Measurements from ENCODE around the gene RGS17.

Gene RGS17

DNA sequence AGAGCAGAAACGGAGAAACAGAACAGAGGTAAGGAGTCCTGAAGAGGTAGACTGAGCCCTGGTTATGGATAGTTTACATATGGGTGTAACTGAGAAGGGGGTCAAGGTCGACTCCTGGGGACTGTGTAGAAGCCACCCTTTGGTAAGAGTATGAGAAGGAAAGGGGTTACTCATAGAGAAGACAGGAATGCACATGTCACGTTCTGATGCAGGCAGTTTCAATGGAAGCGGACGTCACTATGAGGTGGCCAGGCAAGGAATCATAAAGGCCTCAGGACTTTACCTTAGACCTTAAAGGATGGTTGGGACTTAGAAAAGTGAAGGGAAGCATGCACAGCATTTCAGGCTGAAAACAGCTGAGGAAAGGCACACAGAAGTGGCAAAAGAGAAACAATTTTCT lies 25.1 kb downstream of the RGS17 start:
- DNase-seq (ENCODE audit: low spot score in 2 of 2) (no peak), ATAC-seq (ENCODE audit: low read depth) (no peak)
- no peaks in the 10 kb centered on the region for H3K36me3 Mint-ChIP-seq
- H3K27me3 Mint-ChIP-seq, result peaks cover 7% of the 10 kb centered on the region
- no peak overlapping the region for H3K4me3 Mint-ChIP-seq
- H3K9me3 Mint-ChIP-seq, result no peaks in the 10 kb centered on the region
- no peaks in the 10 kb centered on the region for H3K4me1 Mint-ChIP-seq
- H3K27ac Mint-ChIP-seq, result no peak overlapping the region

DNA sequence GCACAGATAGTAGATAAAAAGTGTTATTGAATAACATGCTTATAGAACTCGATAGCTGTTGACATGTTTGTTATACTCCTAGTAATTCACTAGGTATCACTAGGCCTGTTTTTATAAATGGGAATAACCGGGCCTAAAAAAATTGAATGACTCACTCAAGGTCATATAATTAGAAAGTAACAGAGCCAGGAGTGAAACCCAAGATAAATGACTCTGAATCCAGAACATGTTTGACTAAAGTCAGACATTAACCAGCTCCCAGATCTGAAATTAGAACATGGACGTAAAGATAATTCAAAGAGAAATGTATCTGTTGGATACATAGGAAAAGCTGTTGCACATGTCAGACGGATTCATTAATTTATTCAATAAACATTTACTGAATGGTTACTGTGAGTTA lies 26.9 kb downstream of the RGS17 start:
- Mint-ChIP-seq H3K4me1 (no peaks in the 10 kb centered on the region), H3K4me3 (no peak overlapping the region), H3K9me3 (no peaks in the 10 kb centered on the region), H3K36me3 (no peaks in the 10 kb centered on the region), H3K27me3 (peaks cover 7% of the 10 kb centered on the region), H3K27ac (no peak overlapping the region)
- no peak for DNase-seq (ENCODE audit: low spot score in 2 of 2)
- no peak for ATAC-seq (ENCODE audit: low read depth)

DNA sequence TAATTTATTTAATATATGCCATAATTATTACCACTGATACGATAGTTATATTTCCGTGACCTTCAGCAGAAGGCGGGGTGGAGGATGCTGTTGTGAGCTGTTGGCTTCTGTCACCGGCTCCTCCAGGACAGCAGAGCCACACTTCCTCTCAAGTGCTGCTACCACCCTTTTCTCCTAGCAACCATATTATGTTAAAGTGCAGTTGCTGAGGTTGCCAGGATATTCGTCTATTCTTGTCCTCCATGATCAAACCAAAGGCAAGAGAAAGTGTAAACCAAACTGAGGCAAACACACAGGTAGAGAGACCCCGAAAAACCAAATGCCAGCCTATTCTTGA lies 27.8 kb downstream of the RGS17 start:
- Mint-ChIP-seq H3K4me3 (no peak overlapping the region), H3K4me1 (no peaks in the 10 kb centered on the region), H3K27me3 (peaks cover 5% of the 10 kb centered on the region), H3K9me3 (no peaks in the 10 kb centered on the region), H3K36me3 (no peaks in the 10 kb centered on the region), H3K27ac (no peak overlapping the region)
- no peak for ATAC-seq (ENCODE audit: low read depth)
- no peak for DNase-seq (ENCODE audit: low spot score in 2 of 2)

DNA sequence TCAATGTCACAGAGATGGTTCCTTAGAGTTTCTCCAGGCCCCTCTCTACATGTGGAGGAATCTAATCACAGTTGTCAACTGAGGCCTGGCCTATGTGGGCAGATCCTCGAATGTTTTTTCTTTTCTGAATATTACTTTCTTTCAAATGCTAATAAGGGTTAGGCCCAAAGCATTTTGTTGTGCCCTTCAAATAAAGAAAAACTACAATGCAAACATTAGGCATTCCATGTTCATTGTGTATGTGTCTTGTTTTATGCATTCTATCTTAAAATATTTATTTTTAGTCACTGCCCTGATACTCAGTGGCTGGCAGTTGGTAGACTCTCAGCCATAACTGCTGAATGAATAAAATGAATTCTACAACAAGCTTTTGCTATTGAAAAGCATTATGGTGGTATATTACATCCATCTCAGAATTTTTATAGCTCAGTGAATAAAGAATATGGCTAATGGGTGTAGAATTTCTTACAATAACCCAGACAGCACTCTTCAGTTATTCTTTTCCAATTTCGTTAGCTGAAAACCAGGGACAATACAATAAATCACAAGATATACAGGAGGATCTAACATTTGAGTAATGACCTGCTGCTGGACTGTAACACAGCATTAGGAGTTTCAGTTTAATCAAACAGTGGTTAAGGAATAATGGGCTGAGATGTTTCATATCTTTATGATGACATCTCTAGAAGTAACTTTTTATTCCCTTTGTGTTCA lies 28.3 kb downstream of the RGS17 start:
- Mint-ChIP-seq H3K9me3 (no peaks in the 10 kb centered on the region), H3K27me3 (peaks cover 5% of the 10 kb centered on the region), H3K36me3 (no peaks in the 10 kb centered on the region), H3K27ac (no peak overlapping the region), H3K4me3 (no peak overlapping the region), H3K4me1 (no peaks in the 10 kb centered on the region)
- no peak for DNase-seq (ENCODE audit: low spot score in 2 of 2)
- no peak for ATAC-seq (ENCODE audit: low read depth)

DNA sequence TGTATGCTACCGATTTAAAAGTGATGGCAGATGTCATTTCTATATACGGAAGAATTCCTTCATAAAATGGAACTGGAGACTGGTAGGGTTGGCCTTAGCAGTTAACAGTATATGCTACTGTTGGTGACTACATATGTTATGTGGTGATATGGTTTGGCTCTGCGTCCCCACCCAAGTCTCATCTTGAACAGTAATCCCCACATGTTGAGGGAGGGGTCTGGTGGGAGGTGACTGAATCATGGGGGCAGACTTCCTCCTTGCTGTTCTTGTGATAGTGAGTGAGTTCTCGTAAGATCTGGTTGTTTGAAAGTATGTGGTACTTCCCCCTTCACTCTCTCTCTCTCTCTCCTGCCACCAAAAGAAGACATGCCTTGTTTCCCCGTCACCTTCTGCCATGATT lies 29.6 kb downstream of the RGS17 start:
- H3K27me3 Mint-ChIP-seq, result peaks cover 6% of the 10 kb centered on the region
- no peak overlapping the region for H3K4me3 Mint-ChIP-seq
- ATAC-seq (ENCODE audit: low read depth) (no peak), DNase-seq (ENCODE audit: low spot score in 2 of 2) (no peak)
- H3K27ac Mint-ChIP-seq, result no peak overlapping the region
- no peaks in the 10 kb centered on the region for H3K9me3 Mint-ChIP-seq
- no peaks in the 10 kb centered on the region for H3K4me1 Mint-ChIP-seq
- H3K36me3 Mint-ChIP-seq, result no peaks in the 10 kb centered on the region

DNA sequence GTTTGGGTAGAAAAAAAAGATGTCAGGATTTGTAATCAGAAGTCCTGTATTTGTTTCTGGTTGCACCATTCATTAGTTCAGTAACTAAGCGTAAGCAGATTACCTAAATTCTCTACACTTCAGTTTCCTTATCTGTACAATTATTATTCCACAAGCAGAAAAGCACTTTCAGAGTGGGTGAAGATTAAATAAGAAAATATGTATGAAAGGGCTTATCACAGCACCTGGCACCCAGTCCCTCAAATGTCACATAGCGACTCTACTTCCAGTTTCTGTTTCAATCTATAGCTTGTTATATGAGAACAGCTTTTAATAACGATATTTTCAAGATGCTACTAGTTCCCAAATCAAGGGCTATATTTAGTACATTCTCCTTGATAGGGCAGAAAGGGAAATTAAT lies 31.4 kb downstream of the RGS17 start:
- H3K27ac Mint-ChIP-seq, result no peak overlapping the region
- H3K27me3 Mint-ChIP-seq, result peaks cover 2% of the 10 kb centered on the region
- no peaks in the 10 kb centered on the region for H3K4me1 Mint-ChIP-seq
- no peak overlapping the region for H3K4me3 Mint-ChIP-seq
- ATAC-seq (ENCODE audit: low read depth) (no peak), DNase-seq (ENCODE audit: low spot score in 2 of 2) (no peak)
- no peaks in the 10 kb centered on the region for H3K9me3 Mint-ChIP-seq
- no peaks in the 10 kb centered on the region for H3K36me3 Mint-ChIP-seq

DNA sequence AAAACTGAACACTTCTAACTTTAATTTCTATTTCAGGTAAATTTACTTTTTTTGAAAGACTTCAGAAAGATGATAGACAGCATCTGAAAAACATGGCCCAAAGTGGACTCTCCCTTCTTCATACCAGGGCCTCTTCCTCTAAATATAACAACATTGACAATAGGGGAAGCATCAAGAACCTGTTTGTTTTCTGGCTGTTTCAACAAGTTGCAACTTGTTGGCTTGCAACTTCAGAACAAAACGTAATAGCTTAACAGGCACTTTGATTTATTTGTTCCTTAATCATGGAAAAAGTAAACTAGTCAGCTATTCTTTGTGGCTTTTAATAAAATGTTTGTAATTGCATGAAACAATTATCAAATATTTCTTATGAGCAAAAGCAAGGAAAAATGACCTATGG lies 34.3 kb downstream of the RGS17 start:
- Mint-ChIP-seq H3K4me1 (no peaks in the 10 kb centered on the region), H3K4me3 (no peak overlapping the region), H3K27me3 (peaks cover 6% of the 10 kb centered on the region), H3K27ac (no peak overlapping the region), H3K9me3 (no peaks in the 10 kb centered on the region), H3K36me3 (no peaks in the 10 kb centered on the region)
- ATAC-seq (ENCODE audit: low read depth), result no peak
- no peak for DNase-seq (ENCODE audit: low spot score in 2 of 2)

DNA sequence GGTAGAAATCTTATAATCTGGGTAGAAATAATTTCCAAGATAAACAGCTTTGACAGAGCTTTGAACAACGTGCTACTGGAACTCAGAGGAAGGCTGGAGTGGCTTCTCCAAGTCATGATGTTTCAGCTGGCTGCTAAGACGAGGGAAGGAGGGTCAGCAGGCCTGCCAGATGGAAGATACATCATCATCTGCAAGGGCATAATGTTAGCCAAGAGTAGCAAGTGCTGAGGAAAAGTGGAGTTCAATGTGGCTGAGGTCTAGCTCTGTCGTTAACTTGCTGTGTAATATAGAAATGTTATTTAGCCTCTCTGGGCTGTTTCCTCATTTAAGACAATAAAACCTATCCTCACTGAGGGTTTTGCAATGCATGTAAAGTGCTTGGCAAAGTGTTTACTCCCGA lies 35.1 kb downstream of the RGS17 start:
- Mint-ChIP-seq H3K27ac (no peak overlapping the region), H3K4me1 (no peaks in the 10 kb centered on the region), H3K36me3 (no peaks in the 10 kb centered on the region), H3K4me3 (no peak overlapping the region), H3K27me3 (peaks cover 6% of the 10 kb centered on the region), H3K9me3 (no peaks in the 10 kb centered on the region)
- DNase-seq (ENCODE audit: low spot score in 2 of 2), result no peak
- no peak for ATAC-seq (ENCODE audit: low read depth)

DNA sequence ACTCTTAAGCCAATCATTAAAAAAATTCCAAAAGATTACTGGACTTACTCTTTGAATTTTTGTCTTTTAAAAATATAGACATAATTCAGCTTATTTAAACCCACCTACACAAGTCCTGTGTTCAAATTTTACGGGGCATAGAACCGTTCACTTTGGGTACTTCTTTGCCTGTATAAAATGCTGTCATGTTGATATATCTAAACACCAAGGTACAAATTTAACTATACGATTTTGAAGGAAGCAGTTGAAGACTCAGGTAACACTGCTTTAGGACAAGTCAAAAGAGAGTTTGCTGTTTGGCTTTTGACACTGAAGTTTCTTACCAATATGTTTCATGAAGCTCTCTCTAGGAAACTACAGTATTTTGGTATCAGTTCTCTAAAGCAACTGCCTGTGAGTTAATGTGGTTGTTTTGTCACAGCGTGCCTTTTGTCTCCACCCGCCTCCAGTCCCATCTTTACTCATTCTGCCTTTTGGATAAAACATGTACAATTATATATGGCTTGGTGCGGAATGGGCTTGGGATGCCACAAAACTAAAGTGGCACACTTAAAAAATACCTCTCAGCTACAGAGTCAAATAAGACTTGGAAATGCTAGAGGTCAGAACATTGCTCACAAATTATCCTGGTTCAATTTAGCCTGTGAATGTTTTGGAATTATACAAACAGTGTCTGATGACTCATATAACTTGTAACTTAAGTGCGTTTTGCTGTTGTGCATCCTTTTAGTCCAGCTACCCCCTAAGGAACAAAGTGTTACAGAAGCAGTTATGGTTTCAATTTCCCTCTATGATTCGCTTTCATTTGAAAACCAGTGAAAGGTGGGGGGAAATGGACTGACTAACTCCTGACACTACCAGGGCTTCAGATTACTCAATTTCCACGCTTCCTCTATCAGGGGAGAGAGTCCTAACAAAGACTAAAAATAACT lies 38.7 kb downstream of the RGS17 start:
- Mint-ChIP-seq H3K4me3 (no peak overlapping the region), H3K9me3 (no peaks in the 10 kb centered on the region), H3K36me3 (no peaks in the 10 kb centered on the region), H3K27me3 (peaks cover 3% of the 10 kb centered on the region), H3K27ac (no peak overlapping the region), H3K4me1 (no peaks in the 10 kb centered on the region)
- no peak for DNase-seq (ENCODE audit: low spot score in 2 of 2)
- no peak for ATAC-seq (ENCODE audit: low read depth)

DNA sequence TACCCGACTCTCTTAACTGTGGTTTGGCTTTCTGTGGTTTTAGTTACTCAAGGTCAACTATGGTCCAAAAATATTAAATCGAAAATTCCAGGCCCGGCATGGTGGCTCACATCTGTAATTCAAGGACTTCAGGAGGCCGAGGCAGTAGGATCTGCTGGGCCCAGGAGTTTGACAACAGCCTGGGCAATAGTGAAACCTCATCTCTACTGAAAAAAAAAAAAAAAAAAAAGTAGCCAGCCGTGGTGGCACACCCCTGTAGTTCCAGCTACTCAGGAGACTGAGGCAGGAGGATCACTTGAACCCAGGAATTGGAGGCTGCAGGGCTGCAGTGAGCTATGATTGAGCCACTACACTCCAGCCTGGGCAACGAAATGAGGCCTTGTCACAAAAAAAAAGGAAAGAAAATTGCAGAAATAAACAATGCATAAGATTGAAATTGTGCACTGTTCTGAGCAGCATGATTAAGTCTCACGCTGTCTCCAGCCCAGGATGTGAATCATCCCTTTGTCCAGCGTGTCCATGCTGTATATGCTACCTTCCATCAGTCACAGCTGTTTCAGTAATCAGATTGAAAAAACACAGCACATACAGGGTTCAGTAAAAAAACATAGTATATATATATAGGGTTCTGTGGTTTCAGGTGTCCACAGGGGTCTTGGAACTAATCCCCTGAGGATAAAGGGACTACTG lies 40.7 kb downstream of the RGS17 start:
- no peaks in the 10 kb centered on the region for H3K9me3 Mint-ChIP-seq
- DNase-seq (ENCODE audit: low spot score in 2 of 2) (no peak), ATAC-seq (ENCODE audit: low read depth) (no peak)
- H3K27ac Mint-ChIP-seq, result no peak overlapping the region
- H3K27me3 Mint-ChIP-seq, result peaks cover 3% of the 10 kb centered on the region
- H3K4me3 Mint-ChIP-seq, result no peak overlapping the region
- no peaks in the 10 kb centered on the region for H3K36me3 Mint-ChIP-seq
- no peaks in the 10 kb centered on the region for H3K4me1 Mint-ChIP-seq

DNA sequence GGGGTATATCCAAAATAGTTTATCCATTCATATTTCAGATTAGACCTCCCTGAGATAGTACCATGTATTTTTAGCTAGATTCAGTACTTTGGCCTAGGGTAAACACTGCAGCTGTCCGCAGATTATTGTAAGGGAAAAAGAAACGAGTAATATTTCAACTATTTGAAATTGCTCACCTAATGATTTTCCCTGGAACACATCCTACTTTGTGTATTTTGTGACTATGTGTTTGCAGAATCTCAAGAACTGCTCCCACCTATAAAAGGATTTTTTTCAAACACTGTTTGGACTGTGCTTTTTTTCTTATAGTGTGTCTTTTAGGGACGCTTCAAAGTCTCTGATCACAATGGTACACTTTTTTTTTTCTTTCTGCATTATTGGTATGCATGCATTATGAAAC lies 42.3 kb downstream of the RGS17 start:
- peaks cover 5% of the 10 kb centered on the region for H3K27me3 Mint-ChIP-seq
- DNase-seq (ENCODE audit: low spot score in 2 of 2) (no peak), ATAC-seq (ENCODE audit: low read depth) (no peak)
- H3K4me3 Mint-ChIP-seq, result no peak overlapping the region
- no peaks in the 10 kb centered on the region for H3K4me1 Mint-ChIP-seq
- no peak overlapping the region for H3K27ac Mint-ChIP-seq
- no peaks in the 10 kb centered on the region for H3K9me3 Mint-ChIP-seq
- H3K36me3 Mint-ChIP-seq, result no peaks in the 10 kb centered on the region

DNA sequence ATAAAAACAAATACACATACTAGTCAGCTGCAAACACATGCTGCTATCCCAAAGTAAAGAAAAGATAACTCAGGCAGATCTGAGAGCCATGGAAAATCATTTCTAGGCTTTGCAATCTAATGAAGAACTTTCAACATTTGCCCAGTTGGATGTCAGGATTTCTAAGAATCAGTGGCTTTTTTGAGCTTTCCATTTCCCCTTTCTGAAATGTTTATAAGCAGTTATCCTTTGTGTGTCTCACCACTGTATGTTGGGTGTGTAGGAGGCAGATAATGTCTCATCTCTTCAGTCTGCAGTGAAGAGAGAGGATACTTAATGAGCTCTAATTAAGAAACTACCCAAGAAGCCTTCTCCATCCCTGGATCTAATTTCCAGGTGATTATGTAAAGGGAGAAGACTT lies 43.6 kb downstream of the RGS17 start:
- ATAC-seq (ENCODE audit: low read depth), result no peak
- Mint-ChIP-seq H3K27me3 (peaks cover 2% of the 10 kb centered on the region), H3K9me3 (no peaks in the 10 kb centered on the region), H3K36me3 (no peaks in the 10 kb centered on the region), H3K27ac (no peak overlapping the region), H3K4me3 (no peak overlapping the region), H3K4me1 (no peaks in the 10 kb centered on the region)
- DNase-seq (ENCODE audit: low spot score in 2 of 2), result no peak

DNA sequence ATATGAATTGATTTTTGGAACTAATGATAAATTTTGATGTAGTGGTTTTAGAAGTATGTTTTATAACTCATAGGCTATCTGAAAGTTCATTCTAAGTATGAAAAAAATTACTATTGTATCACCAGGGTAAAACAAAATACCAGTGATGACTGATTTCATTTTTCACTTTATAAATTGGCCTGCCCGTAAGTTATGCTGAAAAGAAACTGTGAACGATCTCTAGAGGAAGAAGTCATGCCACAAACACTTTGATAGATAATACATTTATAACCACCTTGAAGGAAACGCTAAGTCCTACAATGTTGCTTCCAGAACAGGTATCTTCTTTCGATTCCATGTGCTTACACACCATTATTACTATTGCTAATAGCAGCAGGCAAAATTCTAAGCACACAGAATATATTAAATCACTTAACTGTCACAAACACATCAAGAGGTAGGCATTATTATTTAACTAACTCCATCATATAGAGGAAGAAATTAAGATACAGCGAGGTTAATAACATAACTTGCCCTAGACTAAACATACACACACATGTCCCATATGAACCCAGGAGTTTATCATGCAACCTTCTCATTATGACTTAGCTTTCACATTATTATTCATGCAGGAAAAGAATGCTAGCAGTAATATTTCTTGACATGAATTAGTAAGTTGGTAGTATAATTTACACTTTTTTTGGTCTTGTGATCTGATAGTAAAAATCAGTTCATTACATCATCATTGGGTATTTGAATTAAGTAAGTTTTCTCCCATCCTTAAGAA lies 44.7 kb downstream of the RGS17 start:
- Mint-ChIP-seq H3K27me3 (peaks cover 2% of the 10 kb centered on the region), H3K4me3 (no peak overlapping the region), H3K36me3 (no peaks in the 10 kb centered on the region), H3K9me3 (no peaks in the 10 kb centered on the region), H3K27ac (no peak overlapping the region), H3K4me1 (no peaks in the 10 kb centered on the region)
- DNase-seq (ENCODE audit: low spot score in 2 of 2), result no peak
- no peak for ATAC-seq (ENCODE audit: low read depth)

DNA sequence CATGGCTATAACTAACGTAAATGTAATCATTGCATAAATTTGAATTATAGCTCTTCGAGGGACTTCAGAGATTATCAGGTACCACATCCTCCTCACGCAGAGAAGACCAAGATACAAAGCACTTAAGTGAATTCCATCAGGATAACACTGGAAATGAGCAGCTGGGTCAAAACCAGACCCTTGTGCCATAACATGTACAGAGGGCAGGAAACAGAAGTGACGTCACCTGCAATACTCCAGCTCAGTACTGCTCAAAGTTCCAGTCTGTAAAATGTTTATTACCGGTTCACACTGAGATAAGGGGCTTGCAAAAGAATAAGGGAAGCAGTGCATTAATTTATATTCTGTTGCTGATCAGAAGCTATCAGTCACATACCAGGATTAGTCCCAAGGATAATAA lies 45.8 kb downstream of the RGS17 start:
- no peak overlapping the region for H3K4me3 Mint-ChIP-seq
- H3K9me3 Mint-ChIP-seq, result no peaks in the 10 kb centered on the region
- H3K4me1 Mint-ChIP-seq, result no peaks in the 10 kb centered on the region

More for the DNA sequence above, 45.8 kb downstream of the RGS17 start:
- DNase-seq (ENCODE audit: low spot score in 2 of 2) (no peak), ATAC-seq (ENCODE audit: low read depth) (no peak)
- no peaks in the 10 kb centered on the region for H3K36me3 Mint-ChIP-seq
- H3K27me3 Mint-ChIP-seq, result peaks cover 2% of the 10 kb centered on the region
- no peak overlapping the region for H3K27ac Mint-ChIP-seq

Data from memory B cell (primary cell).